Endothelial cell of umbilical vein (primary cell): ENCODE measurements around the gene ITGA7. TPM values are rescaled to one million over a fixed set of nuclear protein-coding genes. Genes with fewer than 3 reads are reported as not detected.

Experiments used
- BruUV-seq: library from RNA; stranded (reverse); fragments of 400-500 nt; replicated peaks from 2 replicates; lab custom pipeline; 2021; lab: Mats Ljungman, UMichigan
- CTCF ChIA-PET: fragments of 300-600, 350-600 bp; sonication (Branson Sonifier 250); formaldehyde crosslinking; loops from one replicate; lab custom pipeline; 2021; ENCODE audit warnings: antibody characterized with exemption, inconsistent platforms; lab: Charles Lee
- POLR2A ChIA-PET: fragments of 300-600, 350-600 bp; sonication (Branson Sonifier 250); formaldehyde crosslinking; loops from one replicate; lab custom pipeline; 2021; ENCODE audit warnings: antibody characterized with exemption, inconsistent platforms; lab: Charles Lee
- DNase-seq: peaks from one replicate; pipeline ENCODE4 v3.0.0-alpha.2; 2011; ENCODE audit warnings: low read depth, low spot score
- FAIRE-seq: peaks from 2 replicates; lab custom pipeline; 2011; peaks lifted over from hg19 to GRCh38; lab: Jason Lieb, UNC
- H2AFZ ChIP-seq: 2 replicates; pipeline ENCODE4 v1.6.0; 2012; ENCODE audit warnings: low read depth, low read length, control low read depth, inconsistent platforms
- H3K27ac ChIP-seq: 2 replicates; pipeline ENCODE4 v1.5.1; 2011; ENCODE audit warnings: low read depth, mild to moderate bottlenecking, control low read depth, low read length, moderate library complexity; ENCODE audit not compliant: insufficient read depth
- H3K27me3 ChIP-seq, 2 experiments: 2 replicates each; pipeline versions ENCODE4 v1.6.0 to v1.6.1; 2011; ENCODE audit warnings: low read length in 2 of 2, mixed read lengths in 1 of 2; ENCODE audit not compliant: control insufficient read depth in 2 of 2, insufficient read depth in 2 of 2
- H3K36me3 ChIP-seq, 2 experiments: 2 replicates in 1 of 2; 3 replicates in 1 of 2; pipeline ENCODE4 v1.5.1; 2011; ENCODE audit warnings: low read length in 2 of 2, mild to moderate bottlenecking in 1 of 2, moderate library complexity in 1 of 2; ENCODE audit not compliant: control insufficient read depth in 2 of 2, insufficient read depth in 2 of 2; ENCODE audit errors: extremely low read depth in 1 of 2
- H3K4me1 ChIP-seq: 3 replicates; pipeline ENCODE4 v1.5.1; 2011; ENCODE audit warnings: mild to moderate bottlenecking, low read length; ENCODE audit not compliant: control insufficient read depth, insufficient read depth; ENCODE audit errors: extremely low read depth
- H3K4me2 ChIP-seq: 2 replicates; pipeline ENCODE4 v1.6.1; 2011; ENCODE audit warnings: low read length, control low read depth, mixed read lengths; ENCODE audit not compliant: insufficient read depth
- H3K4me3 ChIP-seq, 3 experiments: fragments of 200-600 bp in 1 of 3; sonication (generic), shearing (Covaris generic) in 1 of 3; replicated peaks in 1 of 3; 2 replicates each; pipeline ENCODE4 v1.5.1; 2011 to 2016; ENCODE audit warnings: control low read depth in 3 of 3, low read length in 3 of 3, mild to moderate bottlenecking in 2 of 3, inconsistent platforms in 1 of 3, low read depth in 1 of 3, moderate library complexity in 1 of 3; ENCODE audit not compliant: insufficient read depth in 1 of 3
- H3K79me2 ChIP-seq: 2 replicates; pipeline ENCODE4 v1.6.0; 2012; ENCODE audit warnings: low read length, inconsistent platforms; ENCODE audit not compliant: control insufficient read depth, insufficient read depth
- H3K9ac ChIP-seq: replicated peaks from 2 replicates; pipeline ENCODE3; 2011; ENCODE audit warnings: low read length, control low read depth; ENCODE audit not compliant: insufficient read depth; ENCODE audit errors: extremely low read depth
- H3K9me1 ChIP-seq: replicated peaks from 3 replicates; pipeline ENCODE4 v1.6.0; 2011; ENCODE audit warnings: mild to moderate bottlenecking, low read length; ENCODE audit not compliant: control insufficient read depth, insufficient read depth; ENCODE audit errors: extremely low read depth
- H3K9me3 ChIP-seq: replicated peaks from 2 replicates; pipeline ENCODE4 v1.5.1; 2012; ENCODE audit warnings: low read length, inconsistent platforms; ENCODE audit not compliant: control insufficient read depth, insufficient read depth
- H4K20me1 ChIP-seq: replicated peaks from 2 replicates; pipeline ENCODE3; 2011; ENCODE audit warnings: mild to moderate bottlenecking, low read length; ENCODE audit not compliant: control insufficient read depth, insufficient read depth; ENCODE audit errors: extremely low read depth
- EZH2 ChIP-seq: IDR thresholded peaks from 2 replicates; pipeline ENCODE4 v1.6.1; 2012; ENCODE audit warnings: borderline replicate concordance, low read depth, mild to moderate bottlenecking, moderate library complexity, low read length, inconsistent platforms; ENCODE audit not compliant: severe bottlenecking
- FOS ChIP-seq: IDR thresholded peaks from 2 replicates; pipeline ENCODE4 v1.6.1; 2011; ENCODE audit warnings: mild to moderate bottlenecking, low read length, moderate library complexity, borderline replicate concordance; ENCODE audit not compliant: insufficient read depth
- GATA2 ChIP-seq: IDR thresholded peaks from 2 replicates; pipeline ENCODE4 v1.7.0; 2011; ENCODE audit warnings: low read depth, mild to moderate bottlenecking, moderate library complexity, mixed read lengths, low read length; ENCODE audit not compliant: insufficient read length, insufficient read depth
- JUN ChIP-seq: IDR thresholded peaks from 2 replicates; pipeline ENCODE4 v1.6.1; 2011; ENCODE audit warnings: borderline replicate concordance, low read depth; ENCODE audit not compliant: insufficient read length, insufficient read depth
- MYC ChIP-seq: IDR thresholded peaks from one replicate; pipeline ENCODE4 v1.6.1; 2011; ENCODE audit warnings: mild to moderate bottlenecking, low read depth, low read length
- POLR2A ChIP-seq: IDR thresholded peaks from 2 replicates; pipeline ENCODE4 v1.6.1; 2012; ENCODE audit warnings: low read depth, mild to moderate bottlenecking, control low read depth, low read length
- POLR2AphosphoS5 ChIP-seq: IDR thresholded peaks from 2 replicates; pipeline ENCODE4 v1.6.1; 2012; ENCODE audit warnings: low read depth, mild to moderate bottlenecking, control low read depth, low read length, moderate library complexity; ENCODE audit not compliant: insufficient read depth
- dilution Hi-C: fragments of 300-500 bp; cut with MboI; formaldehyde crosslinking; loops from one replicate; pipeline ENCODE4 v1.15.0; 2019; ENCODE audit warnings: low sequenced_read_pairs; ENCODE audit not compliant: extremely low pct_ligation_motif_present
- intact Hi-C: fragments of 100-400 bp; cut with micrococcal nuclease; formaldehyde crosslinking; loops from one replicate; pipeline ENCODE4 v1.10.0; 2022
- polyA plus RNA-seq, 4 experiments: library from polyadenylated mRNA; depleted of rRNA in 3 of 4; stranded (reverse) in 3 of 4; unstranded in 1 of 4; fragments of >200 nt; gene quantifications; 2 replicates each; pipeline versions ENCODE4 v1.2.1 to v1.2.3, GENCODE V29; 2011 to 2012; ENCODE audit warnings: missing spikeins in 1 of 4
- total RNA-seq: library from RNA; stranded (reverse); gene quantifications from 2 replicates; pipeline ENCODE4 v1.2.3, GENCODE V29; 2021
- TF ChIP-seq, protein P1 (sequence below), 2 donors: IDR thresholded peaks; 1 replicate in 1 of 2; 2 replicates in 1 of 2; pipeline ENCODE4 v1.5.1; 2011; ENCODE audit warnings: low read length in 2 of 2, mild to moderate bottlenecking in 2 of 2, moderate library complexity in 2 of 2, control low read depth in 1 of 2, inconsistent platforms in 1 of 2, low read depth in 1 of 2; ENCODE audit not compliant: insufficient read depth in 1 of 2; ENCODE audit errors: extremely low read depth in 1 of 2
- TF ChIP-seq, protein P2 (sequence below): IDR thresholded peaks from 2 replicates; pipeline ENCODE4 v1.6.1; 2011; ENCODE audit not compliant: insufficient read depth, insufficient read length

The ITGA7 gene
- total and polyA plus RNA-seq, 2 donors (not counting 3 experiments of a cell fraction or from before 2014, with no cell fraction given) = 0.41 to 0.84 TPM

DNA sequence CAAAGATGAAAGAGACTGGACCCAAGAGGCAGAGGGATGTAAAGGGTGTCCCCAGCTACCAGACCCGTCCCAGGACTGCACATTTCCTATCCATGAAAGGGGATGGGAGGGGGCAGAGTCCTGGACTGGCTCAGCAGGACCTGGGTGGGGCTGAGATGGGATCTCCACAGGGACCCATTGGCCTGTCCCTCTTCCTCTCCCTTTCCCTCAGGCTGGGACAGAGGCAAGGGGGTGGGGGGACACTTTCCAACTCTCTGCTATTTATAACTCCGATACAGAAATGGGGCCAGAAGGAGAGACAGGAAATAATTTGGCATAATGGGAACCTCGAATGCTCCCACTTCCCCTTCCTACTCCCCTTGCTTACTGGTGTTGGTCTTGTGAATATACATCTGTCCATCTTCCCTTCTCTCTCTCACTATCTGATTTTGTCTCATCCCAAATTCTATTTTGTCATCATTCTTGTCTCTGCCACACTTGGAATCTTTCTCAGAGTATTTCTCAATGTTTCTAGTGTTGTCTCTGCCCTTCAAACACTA is 1.1 kb upstream of the ITGA7 start:
- no peak overlapping the region for H3K4me2 ChIP-seq
- no peaks in the 10 kb centered on the region for H3K9me3 ChIP-seq
- H3K27ac ChIP-seq = no peak overlapping the region
- no TSS peak for BruUV-seq
- peaks cover 47 to 54% of the 10 kb centered on the region in 2 experiments for H3K27me3 ChIP-seq
- FAIRE-seq = no peak
- H3K4me3 ChIP-seq = no peak overlapping the region
- intact Hi-C loops = no loop called here
- CTCF ChIA-PET = no interaction called here
- no peaks in the 10 kb centered on the region for H4K20me1 ChIP-seq
- dilution Hi-C loops = no loop called here
- TF ChIP-seq FOS (no peak), EZH2 (no peak), POLR2A (no peak), MYC (no peak), GATA2 (no peak), POLR2AphosphoS5 (no peak), JUN (no peak)
- TF ChIP-seq, protein P1, sequence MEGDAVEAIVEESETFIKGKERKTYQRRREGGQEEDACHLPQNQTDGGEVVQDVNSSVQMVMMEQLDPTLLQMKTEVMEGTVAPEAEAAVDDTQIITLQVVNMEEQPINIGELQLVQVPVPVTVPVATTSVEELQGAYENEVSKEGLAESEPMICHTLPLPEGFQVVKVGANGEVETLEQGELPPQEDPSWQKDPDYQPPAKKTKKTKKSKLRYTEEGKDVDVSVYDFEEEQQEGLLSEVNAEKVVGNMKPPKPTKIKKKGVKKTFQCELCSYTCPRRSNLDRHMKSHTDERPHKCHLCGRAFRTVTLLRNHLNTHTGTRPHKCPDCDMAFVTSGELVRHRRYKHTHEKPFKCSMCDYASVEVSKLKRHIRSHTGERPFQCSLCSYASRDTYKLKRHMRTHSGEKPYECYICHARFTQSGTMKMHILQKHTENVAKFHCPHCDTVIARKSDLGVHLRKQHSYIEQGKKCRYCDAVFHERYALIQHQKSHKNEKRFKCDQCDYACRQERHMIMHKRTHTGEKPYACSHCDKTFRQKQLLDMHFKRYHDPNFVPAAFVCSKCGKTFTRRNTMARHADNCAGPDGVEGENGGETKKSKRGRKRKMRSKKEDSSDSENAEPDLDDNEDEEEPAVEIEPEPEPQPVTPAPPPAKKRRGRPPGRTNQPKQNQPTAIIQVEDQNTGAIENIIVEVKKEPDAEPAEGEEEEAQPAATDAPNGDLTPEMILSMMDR (IDR thresholded peaks at IDR 0.05; ENCODE audit: extremely low read depth in 1 of 2, insufficient read depth in 1 of 2, low read depth in 1 of 2, low read length in 2 of 2) = no peak
- TF ChIP-seq, protein P2, sequence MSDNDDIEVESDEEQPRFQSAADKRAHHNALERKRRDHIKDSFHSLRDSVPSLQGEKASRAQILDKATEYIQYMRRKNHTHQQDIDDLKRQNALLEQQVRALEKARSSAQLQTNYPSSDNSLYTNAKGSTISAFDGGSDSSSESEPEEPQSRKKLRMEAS = no peak
- DNase-seq = no peak
- H3K79me2 ChIP-seq = no peaks in the 10 kb centered on the region
- no peaks in the 10 kb centered on the region for H3K36me3 ChIP-seq
- POLR2A ChIA-PET = no interaction called here
- no peak overlapping the region for H2AFZ ChIP-seq
- no peaks in the 10 kb centered on the region for H3K4me1 ChIP-seq
- no peaks in the 10 kb centered on the region for H3K9me1 ChIP-seq
- H3K9ac ChIP-seq = no peak overlapping the region
